SK-N-SH treated with all-trans-retinoic acid at 6 μM for 48 hours (cell line): ENCODE data around the gene UBE2E1.

Experiments
- BACH2 ChIP-seq: fragments of 250-450 bp; sonication (Bioruptor Pico); IDR thresholded peaks from 2 replicates; pipeline ENCODE4 v1.9.0; 2021; ENCODE audit warnings: mild to moderate bottlenecking, borderline replicate concordance
- CREB5 ChIP-seq: fragments of 250-450 bp; sonication (Bioruptor Pico); IDR thresholded peaks from 2 replicates; pipeline ENCODE4 v1.5.1; 2020; ENCODE audit warnings: low read depth, mild to moderate bottlenecking, moderate library complexity
- GLIS3 ChIP-seq: fragments of 250-450 bp; sonication (Bioruptor Pico); IDR thresholded peaks from 2 replicates; pipeline ENCODE4 v1.5.0; 2020; ENCODE audit warnings: mild to moderate bottlenecking, moderate library complexity
- OSR1 ChIP-seq: fragments of 250-450 bp; sonication (Bioruptor Pico); IDR thresholded peaks from 2 replicates; pipeline ENCODE4 v1.8.0; 2022; ENCODE audit warnings: moderate library complexity, mild to moderate bottlenecking, inconsistent platforms
- PATZ1 ChIP-seq: fragments of 250-450 bp; sonication (Bioruptor Pico); IDR thresholded peaks from 2 replicates; pipeline ENCODE4 v1.8.0; 2020; ENCODE audit warnings: mild to moderate bottlenecking, moderate library complexity, borderline replicate concordance
- PPARA ChIP-seq: fragments of 250-450 bp; sonication (Bioruptor Pico); IDR thresholded peaks from 2 replicates; pipeline ENCODE4 v1.5.0; 2020; ENCODE audit warnings: mild to moderate bottlenecking, borderline replicate concordance
- TSHZ2 ChIP-seq: fragments of 250-450 bp; sonication (Bioruptor Pico); IDR thresholded peaks from 2 replicates; pipeline ENCODE4 v1.5.0; 2020; ENCODE audit warnings: mild to moderate bottlenecking, moderate library complexity
- ZC3H10 ChIP-seq: fragments of 250-450 bp; sonication (Bioruptor Pico); IDR thresholded peaks from 2 replicates; pipeline ENCODE4 v1.5.1; 2021; ENCODE audit warnings: mild to moderate bottlenecking, moderate library complexity
- ZFP3 ChIP-seq: fragments of 250-450 bp; sonication (Bioruptor Pico); IDR thresholded peaks from 2 replicates; pipeline ENCODE4 v1.5.0; 2020; ENCODE audit warnings: mild to moderate bottlenecking, moderate library complexity
- ZFP30 ChIP-seq: fragments of 450-650 bp; formaldehyde crosslinking; IDR thresholded peaks from 2 replicates; pipeline ENCODE4 v1.5.0; 2022; ENCODE audit warnings: mild to moderate bottlenecking, moderate library complexity
- ZNF70 ChIP-seq: fragments of 450-650 bp; formaldehyde crosslinking; IDR thresholded peaks from 2 replicates; pipeline ENCODE4 v1.5.0; 2020; ENCODE audit warnings: mild to moderate bottlenecking, moderate library complexity
- ZNF8 ChIP-seq: fragments of 450-650 bp; formaldehyde crosslinking; IDR thresholded peaks from 2 replicates; pipeline ENCODE4 v1.5.0; 2020; ENCODE audit warnings: mild to moderate bottlenecking, moderate library complexity

- no peak for TF ChIP-seq OSR1
- no peak for TF ChIP-seq ZC3H10 (CRISPR knock-in tag)
- TF ChIP-seq PPARA (CRISPR knock-in tag): no peak
- TF ChIP-seq ZNF70 (CRISPR knock-in tag): no peak
- TF ChIP-seq PATZ1 (CRISPR knock-in tag): no peak
- no peak for TF ChIP-seq CREB5 (CRISPR knock-in tag)
- no peak for TF ChIP-seq BACH2 (CRISPR knock-in tag)
- TF ChIP-seq TSHZ2: no peak
- TF ChIP-seq GLIS3 (CRISPR knock-in tag): no peak
- no peak for TF ChIP-seq ZNF8
- TF ChIP-seq ZFP3 (CRISPR knock-in tag): no peak
- TF ChIP-seq ZFP30: no peak
Measured at GRCh38 chr3:23804441-23805209, 1.1 kb upstream of the UBE2E1 start.
